T47D (cell line): Measurements from ENCODE around the gene KCNJ6.
"Not testable (repeated sequence)": the region's sequence is repeated elsewhere in the genome, so short reads cannot be mapped to it uniquely, and the experiment has no call there.

ENCODE experiments used
- DNase-seq, 2 experiments: peaks; one replicate each; pipeline versions ENCODE4 v3.0.0 to v3.0.0-alpha.2; 2011 to 2012; ENCODE audit warnings: low read depth in 1 of 2, low spot score in 1 of 2
- JUND ChIP-seq: IDR thresholded peaks from 2 replicates; pipeline ENCODE4 v1.6.1; 2012; ENCODE audit warnings: low read depth
- in situ Hi-C: cut with HindIII; loops from 2 replicates; pipeline ENCODE4 v1.10.0; 2016; ENCODE audit warnings: low sequenced_read_pairs, low pct_unique_long_range_greater_than_20kb

The KCNJ6 gene

DNA sequence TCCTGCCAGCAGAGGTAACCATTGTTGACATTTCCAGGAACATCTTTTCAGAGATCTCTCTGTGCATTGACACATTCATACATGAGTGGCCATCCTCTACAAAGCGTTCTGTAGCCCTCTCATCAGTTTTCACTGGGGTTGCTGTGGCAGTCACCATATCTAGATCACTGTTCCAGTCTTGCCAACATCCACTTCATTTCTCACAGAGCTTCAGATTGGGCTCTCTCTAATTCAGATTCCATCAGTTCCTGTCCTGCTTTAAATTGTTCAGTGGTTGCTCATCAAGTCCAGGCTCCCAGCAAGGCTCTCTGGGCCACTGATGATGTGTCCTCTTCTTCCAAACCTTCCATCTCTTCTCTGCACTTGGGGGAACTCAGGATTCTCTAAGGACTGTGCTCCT, 173.7 kb downstream of the KCNJ6 start:
- in situ Hi-C loops = no loop called here
- no peak for TF ChIP-seq JUND
- no peak for DNase-seq

DNA sequence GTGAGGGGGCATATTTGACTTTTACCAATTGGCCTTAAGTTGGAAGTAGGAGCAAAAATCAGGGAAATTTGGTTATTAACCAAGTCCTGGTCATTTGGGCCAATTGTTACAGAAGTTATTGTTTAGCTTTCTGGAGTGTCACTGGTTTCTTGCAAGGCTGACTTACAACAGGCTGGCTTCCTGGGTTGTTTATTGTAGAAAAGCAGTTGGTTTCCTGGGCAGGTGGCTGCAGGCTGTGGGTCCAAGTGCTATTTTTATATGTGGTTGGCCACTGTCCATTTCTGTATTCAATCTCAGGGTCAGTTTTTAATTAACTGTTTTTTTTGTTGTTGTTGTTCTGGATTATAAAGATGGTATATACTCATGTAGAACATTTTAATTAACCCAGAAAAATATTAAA, 174.1 kb downstream of the KCNJ6 start:
- DNase-seq = no peak
- in situ Hi-C loops = no loop called here
- TF ChIP-seq JUND = no peak

DNA sequence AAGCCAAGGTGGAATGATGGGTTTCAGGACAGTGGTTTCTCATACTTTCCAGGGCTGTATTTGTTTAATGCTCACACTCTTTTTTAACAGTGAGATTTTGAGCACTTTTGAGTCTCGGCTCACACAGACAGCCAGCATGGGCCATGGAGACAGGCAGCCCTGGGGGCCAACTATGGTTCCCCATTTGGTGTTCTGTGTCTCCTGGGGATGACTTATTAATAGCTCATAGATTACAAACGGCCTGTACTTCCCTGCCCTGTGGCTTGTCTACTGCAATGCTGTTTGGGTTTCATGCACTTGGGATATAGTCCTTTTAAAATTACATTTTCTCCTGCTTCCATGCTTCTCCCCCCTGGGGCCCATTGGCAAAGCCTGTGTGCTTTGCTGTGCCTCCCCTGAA, 178.3 kb downstream of the KCNJ6 start:
- DNase-seq = no peak
- no peak for TF ChIP-seq JUND
- in situ Hi-C loops = no loop called here

DNA sequence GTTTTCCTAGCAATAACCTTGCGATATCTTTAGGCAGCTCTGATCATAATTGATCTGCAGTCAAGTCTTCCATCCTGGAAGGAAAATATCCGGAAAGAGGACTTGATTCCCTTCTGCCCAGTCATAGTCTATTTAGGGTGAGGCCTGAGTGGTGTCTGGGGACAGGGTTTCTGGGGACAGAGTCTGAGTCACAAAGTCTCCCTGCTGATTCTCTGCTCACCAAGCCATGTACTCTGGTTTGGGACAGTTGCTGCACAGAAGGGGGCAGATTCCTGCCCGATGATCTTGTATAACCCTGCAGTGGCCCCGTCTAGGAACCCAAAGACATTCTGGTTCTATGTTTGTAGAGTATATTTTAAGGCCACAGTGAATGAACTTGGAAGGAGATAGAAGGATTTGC, 178.8 kb downstream of the KCNJ6 start:
- DNase-seq = no peak
- TF ChIP-seq JUND = no peak
- in situ Hi-C loops = no loop called here

DNA sequence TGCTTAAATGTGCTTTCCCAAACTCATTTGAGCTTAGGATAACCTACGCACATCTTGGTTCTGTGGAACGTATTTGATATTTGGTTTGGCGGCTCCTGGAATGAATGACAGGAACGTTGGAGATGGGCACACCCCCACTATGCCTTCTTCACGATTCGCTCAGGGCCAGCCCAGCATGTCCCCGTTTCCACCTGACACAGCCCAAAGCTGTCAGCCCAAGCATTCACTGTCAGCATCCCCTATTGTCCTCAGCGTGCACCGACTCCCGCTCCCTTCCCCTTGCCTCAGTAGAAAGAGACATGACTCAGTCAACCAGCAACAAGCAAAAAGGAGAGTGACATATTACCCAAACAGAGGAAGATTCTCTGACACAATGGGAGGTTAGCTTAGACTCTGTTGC, 181.4 kb downstream of the KCNJ6 start:
- DNase-seq = no peak
- TF ChIP-seq JUND = no peak
- in situ Hi-C loops = no loop called here

DNA sequence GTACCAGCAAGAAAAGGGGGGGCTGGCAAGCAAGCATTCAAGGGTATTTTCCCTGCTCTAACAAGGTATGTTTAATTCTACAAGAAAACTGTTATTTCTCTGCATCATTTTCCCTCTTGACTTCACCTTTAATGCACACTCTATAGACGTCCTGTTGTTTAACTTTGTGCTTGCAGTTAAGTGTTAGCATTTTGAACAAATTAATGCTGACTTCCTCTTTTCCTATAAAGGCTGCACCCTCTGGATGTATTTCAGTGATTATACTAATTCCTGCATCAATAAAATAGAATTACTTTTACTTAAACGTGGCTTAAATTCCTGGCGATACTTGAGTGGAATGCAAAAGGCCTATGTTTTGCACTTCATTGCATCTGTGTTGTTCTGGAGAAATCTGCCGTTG, 183.3 kb downstream of the KCNJ6 start:
- TF ChIP-seq JUND = no peak
- in situ Hi-C loops = no loop called here
- DNase-seq = no peak

DNA sequence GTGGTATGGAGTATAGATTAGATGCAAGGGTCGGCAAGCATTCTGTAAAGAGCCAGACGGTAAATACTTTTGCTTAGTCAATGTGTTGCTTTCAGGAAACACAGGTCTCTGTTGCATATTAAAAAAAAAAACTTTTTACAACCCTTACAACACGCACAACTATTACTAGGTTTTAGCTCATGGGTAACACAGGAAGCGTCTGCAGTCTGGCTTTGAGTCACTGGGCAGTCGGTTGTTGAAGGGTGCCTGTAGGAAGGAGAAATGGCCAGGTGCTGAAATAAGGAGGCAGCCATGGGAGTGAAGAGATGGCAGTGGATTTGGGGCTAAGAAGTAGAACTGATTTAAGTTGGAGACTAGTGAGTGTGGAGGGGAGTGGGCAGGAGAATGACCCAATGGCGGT, 192.1 kb downstream of the KCNJ6 start:
- no peak for DNase-seq
- in situ Hi-C loops = no loop called here
- no peak for TF ChIP-seq JUND

DNA sequence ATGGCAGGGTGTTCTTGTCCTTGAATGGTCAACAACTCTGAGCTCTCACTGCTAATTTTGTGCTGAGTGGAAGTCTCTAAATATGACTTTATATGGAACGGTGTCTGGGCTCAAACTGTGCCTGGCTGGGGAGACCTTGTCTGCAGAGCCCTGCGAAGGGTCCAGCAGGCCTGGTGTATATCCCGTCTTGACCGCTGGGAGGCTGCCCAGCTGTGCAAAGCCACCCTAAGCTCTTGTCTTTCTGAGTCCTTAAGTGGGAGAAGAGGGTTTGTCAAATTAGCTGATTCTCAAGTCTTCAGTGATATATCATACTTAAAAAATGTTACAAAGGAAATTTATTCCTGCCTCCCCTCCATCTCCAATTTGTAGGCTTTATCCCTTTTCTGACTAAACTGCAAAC, 198.7 kb downstream of the KCNJ6 start:
- in situ Hi-C loops = no loop called here
- peak in 1 of 2 experiments; percentile 21 for DNase-seq

DNA sequence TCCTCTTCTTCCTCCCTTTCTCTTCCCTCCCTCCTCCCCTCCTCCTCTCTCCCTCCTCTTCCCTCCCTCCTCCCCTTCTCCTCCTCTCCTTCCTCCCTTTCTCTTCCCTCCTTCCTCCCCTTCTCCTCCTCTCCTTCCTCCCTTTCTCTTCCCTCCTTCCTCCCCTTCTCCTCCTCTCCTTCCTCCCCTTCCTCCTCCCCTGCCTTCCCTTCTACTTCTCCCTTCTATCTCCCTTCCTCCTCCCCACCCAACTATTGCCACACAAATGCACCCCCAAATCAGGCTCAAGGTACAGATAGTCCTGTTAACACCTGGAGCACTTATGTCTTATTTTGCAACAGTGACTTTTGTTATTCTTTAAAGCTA, 203.7 kb downstream of the KCNJ6 start:
- DNase-seq, in situ Hi-C loops: not testable (repeated sequence)

More for the DNA sequence above, 198.7 kb downstream of the KCNJ6 start:
- no peak for TF ChIP-seq JUND

DNA sequence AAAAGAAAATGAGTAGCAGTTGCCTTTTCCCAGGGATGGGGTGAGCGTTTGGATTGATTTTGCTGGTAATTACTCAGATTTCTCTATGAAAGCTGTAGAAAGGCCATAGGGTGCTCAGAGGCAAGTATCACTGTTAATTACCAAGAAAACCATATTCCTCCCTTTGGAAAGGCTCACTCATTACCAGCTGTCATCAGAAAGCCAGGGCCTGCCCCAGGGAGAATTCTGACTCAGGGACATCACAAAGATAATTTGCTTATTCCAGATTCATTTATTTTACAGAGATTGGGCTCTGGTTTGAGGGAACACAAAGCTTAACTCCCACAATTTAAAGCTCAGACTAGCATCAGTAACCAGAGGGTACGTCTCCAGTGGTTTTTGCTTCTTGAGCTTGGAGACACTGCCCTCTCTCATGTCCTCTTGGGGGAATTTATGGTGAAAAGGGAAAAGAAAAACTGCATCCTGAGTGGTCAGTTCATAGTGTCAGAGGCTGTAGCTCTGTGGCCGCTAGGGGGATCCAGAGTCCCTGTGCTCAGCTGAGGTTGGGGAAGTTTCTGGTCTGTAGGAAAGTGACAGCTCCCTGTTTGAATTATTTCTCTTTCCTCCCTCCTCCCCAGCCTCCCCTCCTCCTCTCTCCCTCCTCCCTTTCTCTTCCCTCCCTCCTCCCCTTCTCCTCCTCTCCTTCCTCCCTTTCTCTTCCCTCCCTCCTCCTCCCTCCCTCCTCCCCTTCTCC, 204.3 kb downstream of the KCNJ6 start:
- in situ Hi-C loops = no loop called here
- peak; percentile 28 to 78 for DNase-seq
- no peak for TF ChIP-seq JUND

DNA sequence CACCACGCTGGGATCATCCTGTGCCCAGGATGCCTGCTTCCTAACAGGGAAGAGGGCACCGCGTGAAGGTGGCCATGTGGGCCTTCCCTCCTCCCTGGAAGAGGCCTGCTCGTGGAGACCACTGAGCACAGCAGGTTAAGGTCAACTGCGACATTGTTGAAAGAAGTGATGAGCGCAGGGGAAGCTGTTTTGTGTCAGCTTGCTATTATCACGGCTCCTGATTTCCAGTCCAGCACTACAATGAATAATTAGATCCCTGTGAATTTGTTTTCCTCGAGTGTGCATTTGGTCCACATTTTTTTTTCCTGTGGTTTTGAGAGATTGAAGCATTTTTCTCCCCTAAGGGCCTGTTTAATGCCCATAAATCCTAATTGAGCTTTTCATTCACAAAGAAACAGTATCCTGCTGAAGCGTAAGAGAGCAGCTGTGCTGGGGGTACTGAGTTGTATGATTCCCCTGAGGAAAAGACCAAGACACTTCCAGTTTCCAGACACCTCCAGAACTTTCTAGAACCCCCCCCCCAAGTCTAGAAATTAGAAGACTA, 204.9 kb downstream of the KCNJ6 start:
- TF ChIP-seq JUND = no peak
- no peak for DNase-seq

DNA sequence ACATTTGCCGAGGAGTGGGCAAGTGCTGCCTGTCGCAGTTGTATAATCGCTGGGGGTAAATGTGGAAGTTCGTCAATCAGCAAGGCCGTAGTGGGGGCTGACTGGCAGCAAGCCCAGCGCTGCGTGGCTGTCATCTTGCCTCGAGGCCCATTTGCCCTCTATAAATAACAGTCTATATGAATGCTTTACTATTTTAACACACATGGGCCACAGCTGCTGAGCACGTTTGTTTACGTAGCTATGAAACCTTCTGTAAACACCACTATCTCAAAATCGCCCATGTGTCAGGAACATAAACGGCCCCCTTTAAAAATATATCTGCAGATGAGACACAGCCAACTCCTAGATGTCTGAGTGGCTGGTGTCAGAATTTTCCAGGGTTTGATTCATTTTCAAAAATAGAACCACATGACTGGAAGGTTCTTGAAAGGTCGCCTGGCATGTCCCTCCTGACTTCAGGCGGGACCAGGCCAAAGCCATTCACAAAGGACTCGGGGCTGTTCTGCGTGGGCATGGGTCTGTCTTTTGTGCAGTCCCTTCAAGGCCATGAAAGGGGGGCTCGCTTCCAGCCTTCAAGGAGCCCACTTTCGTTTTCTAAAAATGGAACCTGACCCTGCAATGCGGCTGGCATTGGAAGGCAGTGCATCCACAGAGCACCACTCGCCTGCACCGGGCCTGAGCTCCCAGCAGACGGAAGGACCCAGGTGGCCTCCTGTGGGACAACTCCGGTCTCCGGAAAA, 205.5 kb downstream of the KCNJ6 start:
- TF ChIP-seq JUND = no peak
- in situ Hi-C loops = no loop called here
- peak in 1 of 2 experiments; percentile 12 for DNase-seq

More for the DNA sequence above, 204.9 kb downstream of the KCNJ6 start:
- in situ Hi-C loops = no loop called here

DNA sequence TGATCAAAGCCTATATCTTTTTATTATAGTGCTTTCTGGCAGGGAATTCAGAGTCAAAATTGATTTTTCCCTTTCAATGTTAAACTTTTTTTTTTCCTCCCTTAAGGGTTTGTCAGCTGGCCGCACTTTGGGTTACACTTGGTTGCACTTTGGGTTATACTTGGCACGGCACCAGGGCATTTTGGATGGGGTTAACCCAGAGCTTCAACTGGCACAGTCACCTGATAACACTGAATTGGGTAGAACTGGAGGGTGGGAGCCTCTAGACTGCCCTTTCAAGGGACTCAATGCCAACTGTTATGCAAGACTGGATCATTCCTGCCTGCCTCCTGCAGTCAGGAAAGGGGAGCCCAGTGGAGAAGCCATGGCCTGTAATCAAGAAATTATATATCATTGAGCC, 211.5 kb downstream of the KCNJ6 start:
- in situ Hi-C loops = no loop called here
- no peak for DNase-seq
- no peak for TF ChIP-seq JUND
